ENCODE results near the gene UGT1A9. TPM values are rescaled to one million over a fixed set of nuclear protein-coding genes. Genes with fewer than 3 reads are reported as not detected.

The UGT1A9 gene
- total RNA-seq, 2 donors from 2014 or later, result not detected

DNA sequence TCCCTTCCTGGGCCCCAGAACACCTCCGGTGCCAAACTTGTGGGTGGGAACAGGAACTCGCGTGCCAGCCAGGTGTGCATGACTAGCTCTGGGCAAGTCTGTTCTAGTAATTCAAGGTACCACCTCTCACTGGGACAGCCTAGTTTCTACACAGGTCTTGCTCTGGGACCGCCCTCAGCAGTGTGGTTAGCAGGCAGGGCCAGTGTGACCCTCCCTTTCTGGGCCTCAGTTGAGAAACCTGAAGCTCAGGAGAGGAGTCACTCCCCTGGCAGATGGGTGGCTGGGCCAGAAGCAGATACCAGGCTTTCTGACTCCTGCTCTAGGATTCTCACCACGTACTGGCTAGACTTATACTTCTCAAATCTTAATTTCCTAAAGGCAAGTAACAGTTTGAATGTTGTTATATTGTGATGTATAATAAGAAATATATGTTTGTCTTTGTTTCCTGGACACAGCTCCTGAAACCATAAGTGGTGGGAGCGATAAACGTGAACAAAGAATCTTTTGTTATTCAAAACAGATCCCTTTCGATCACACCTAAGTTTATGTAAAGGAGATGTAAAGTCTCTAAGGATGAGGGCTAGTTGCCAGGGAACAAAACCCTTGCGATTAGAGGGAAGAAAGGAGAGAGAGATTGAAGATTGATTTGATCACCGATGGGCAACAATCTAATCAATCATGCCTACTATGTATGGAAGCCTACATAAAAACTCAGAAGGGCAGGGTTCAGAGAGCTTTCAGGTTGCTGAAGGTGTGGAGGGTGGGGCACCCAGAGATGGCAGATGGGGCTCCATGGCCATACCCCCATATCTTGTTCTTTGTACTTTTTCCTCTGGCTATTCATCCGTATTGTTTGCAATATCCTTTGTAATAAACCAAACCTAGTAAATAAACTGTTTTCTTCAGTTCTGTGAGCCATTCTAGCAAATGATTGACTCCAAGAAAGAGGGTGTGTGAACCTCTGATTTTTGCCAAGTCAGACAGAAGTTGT, 20.0 kb downstream of the UGT1A9 start:
- Histone ChIP-seq H3K27me3 (no peaks in the 10 kb centered on the region), H3K4me1 (no peaks in the 10 kb centered on the region), H3K9me3 (no peaks in the 10 kb centered on the region), H3K36me3 (no peaks in the 10 kb centered on the region), H3K4me3 (no peak overlapping the region), H3K27ac (no peak overlapping the region)
- no peak for DNase-seq (ENCODE audit: low spot score)
- TF ChIP-seq, protein P1, sequence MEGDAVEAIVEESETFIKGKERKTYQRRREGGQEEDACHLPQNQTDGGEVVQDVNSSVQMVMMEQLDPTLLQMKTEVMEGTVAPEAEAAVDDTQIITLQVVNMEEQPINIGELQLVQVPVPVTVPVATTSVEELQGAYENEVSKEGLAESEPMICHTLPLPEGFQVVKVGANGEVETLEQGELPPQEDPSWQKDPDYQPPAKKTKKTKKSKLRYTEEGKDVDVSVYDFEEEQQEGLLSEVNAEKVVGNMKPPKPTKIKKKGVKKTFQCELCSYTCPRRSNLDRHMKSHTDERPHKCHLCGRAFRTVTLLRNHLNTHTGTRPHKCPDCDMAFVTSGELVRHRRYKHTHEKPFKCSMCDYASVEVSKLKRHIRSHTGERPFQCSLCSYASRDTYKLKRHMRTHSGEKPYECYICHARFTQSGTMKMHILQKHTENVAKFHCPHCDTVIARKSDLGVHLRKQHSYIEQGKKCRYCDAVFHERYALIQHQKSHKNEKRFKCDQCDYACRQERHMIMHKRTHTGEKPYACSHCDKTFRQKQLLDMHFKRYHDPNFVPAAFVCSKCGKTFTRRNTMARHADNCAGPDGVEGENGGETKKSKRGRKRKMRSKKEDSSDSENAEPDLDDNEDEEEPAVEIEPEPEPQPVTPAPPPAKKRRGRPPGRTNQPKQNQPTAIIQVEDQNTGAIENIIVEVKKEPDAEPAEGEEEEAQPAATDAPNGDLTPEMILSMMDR (IDR thresholded peaks at IDR 0.05), result no peak

DNA sequence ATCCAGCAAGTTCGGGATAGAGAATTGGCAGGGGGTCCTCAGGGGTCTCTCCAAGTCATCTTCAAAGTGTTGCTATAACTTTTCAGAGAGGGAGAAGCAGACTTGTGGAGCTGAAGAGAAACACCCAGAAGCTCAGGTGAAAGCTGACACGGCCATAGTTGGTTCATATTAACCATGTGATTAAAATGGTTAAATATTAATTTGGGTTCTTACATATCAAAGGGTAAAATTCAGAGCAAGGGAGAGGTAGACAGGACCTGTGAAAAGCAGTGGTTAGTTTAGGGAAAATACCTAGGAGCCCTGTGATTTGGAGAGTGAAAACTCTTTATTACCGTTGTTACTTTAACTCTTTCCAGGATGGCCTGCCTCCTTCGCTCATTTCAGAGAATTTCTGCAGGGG, 20.9 kb downstream of the UGT1A9 start, which contains the start of gene UGT1A6:
UGT1A6 (plus strand) TSS at position 243 of the 400 bp plus-strand sequence; CDS start at position 358, 115 bp downstream.
- no peaks in the 10 kb centered on the region for H3K27me3 ChIP-seq
- no peak within 1 kb of the TSS for H3K27ac ChIP-seq
- TF ChIP-seq, protein P1 (IDR thresholded peaks at IDR 0.05), result no peak
- no peak within 1 kb of the TSS for H3K4me3 ChIP-seq
- no peaks in the 10 kb centered on the region for H3K36me3 ChIP-seq
- no peak for DNase-seq (ENCODE audit: low spot score)
- no peaks in the 10 kb centered on the region for H3K4me1 ChIP-seq
- no peaks in the 10 kb centered on the region for H3K9me3 ChIP-seq

DNA sequence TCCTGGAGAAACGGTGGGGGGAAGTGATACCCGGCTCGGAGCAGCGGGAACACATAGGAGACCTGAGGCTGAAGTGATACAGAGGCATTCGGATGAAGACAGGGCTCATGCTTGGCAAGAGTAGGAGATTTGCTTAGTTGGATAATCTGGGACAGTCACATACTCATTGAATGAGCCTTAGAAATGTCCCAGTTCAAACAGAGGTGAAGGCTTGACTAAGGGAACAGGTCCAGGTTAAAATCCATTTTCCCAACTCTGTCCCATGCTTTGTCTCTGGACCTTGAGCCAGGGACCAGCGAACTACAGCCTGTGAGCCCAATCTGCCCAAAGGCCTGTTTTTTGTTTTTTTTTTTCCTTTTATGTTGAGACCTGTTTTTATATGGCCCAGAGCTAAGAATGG, 22.3 kb downstream of the UGT1A9 start:
- no peak overlapping the region for H3K4me3 ChIP-seq
- no peak overlapping the region for H3K27ac ChIP-seq
- no peaks in the 10 kb centered on the region for H3K9me3 ChIP-seq
- no peak for DNase-seq (ENCODE audit: low spot score)
- TF ChIP-seq, protein P1 (IDR thresholded peaks at IDR 0.05), result no peak
- no peaks in the 10 kb centered on the region for H3K27me3 ChIP-seq
- no peaks in the 10 kb centered on the region for H3K36me3 ChIP-seq
- no peaks in the 10 kb centered on the region for H3K4me1 ChIP-seq

DNA sequence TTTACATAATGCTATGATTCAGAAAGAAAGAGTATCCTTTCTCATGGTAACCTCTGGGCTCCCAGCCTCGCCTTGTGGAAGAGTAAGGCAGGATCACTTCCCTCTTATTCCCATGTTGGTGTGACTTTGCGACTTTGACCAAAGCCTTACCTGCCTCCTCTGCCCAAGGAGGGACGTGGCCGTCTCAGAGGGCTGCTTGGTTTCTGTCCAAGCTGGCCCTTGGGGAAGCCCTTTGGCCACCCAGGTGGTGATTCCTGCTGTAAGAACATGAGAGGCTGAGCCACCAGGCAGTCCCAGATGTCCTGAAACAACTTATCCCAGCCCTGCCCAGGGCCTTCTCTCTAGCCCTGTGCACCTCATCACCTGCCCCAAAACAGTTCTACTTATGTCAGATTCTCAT, 27.0 kb downstream of the UGT1A9 start:
- no peak for DNase-seq (ENCODE audit: low spot score)
- H3K36me3 ChIP-seq, result no peaks in the 10 kb centered on the region
- TF ChIP-seq, protein P1 (IDR thresholded peaks at IDR 0.05), result no peak
- no peak overlapping the region for H3K4me3 ChIP-seq
- no peaks in the 10 kb centered on the region for H3K27me3 ChIP-seq
- no peaks in the 10 kb centered on the region for H3K9me3 ChIP-seq
- H3K27ac ChIP-seq, result no peak overlapping the region
- no peaks in the 10 kb centered on the region for H3K4me1 ChIP-seq

DNA sequence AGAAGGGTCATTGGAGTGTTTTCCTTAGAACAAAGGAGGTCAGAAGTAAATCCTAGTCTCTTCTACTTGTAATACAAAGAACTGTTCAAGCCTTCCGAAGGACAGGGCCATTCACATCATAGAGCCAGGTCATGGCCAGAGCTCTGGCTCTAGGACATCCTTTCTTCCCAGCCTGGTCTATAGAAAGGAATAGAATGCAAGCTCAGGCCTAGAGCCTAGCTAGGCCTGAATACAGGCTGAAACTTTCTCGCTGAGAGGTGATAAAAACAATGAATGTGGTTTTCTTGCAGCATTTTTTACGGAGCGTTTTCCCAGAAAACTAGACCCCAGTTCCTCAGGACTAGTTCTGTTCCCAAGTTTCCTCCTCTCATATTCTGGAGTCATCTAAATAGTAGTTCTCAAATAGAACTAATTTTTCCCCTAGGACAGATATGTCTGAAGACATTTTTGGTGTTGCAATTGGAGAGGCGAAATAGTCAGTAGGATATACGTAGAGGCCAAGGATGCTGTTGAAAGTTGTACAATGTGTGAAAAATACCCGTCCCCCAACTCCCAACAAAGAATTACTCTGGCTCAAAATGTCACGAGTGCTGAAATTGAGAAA, 27.8 kb downstream of the UGT1A9 start:
- Histone ChIP-seq H3K36me3 (no peaks in the 10 kb centered on the region), H3K27ac (no peak overlapping the region), H3K4me3 (no peak overlapping the region), H3K9me3 (peaks cover 0 to 4% of the 10 kb centered on the region in 2 donors), H3K27me3 (no peaks in the 10 kb centered on the region), H3K4me1 (no peaks in the 10 kb centered on the region)
- TF ChIP-seq, protein P1 (IDR thresholded peaks at IDR 0.05), result no peak
- no peak for DNase-seq (ENCODE audit: low spot score)

Measured in right atrium auricular region (tissue), 2 donors.